Skeletal muscle satellite cell (primary cell): ENCODE measurements around the gene GPR149.

Experiments used
- H3K27me3 ChIP-seq: 2 replicates; pipeline ENCODE4 v1.7.0; 2013; ENCODE audit warnings: low read length; ENCODE audit not compliant: control insufficient read depth, insufficient read depth
- H3K36me3 ChIP-seq: 2 replicates; pipeline ENCODE4 v1.7.0; 2013; ENCODE audit warnings: mild to moderate bottlenecking, control low read depth, low read length; ENCODE audit not compliant: insufficient read depth
- H3K4me1 ChIP-seq: 2 replicates; pipeline ENCODE4 v1.7.0; 2013; ENCODE audit warnings: low read length; ENCODE audit not compliant: control insufficient read depth, insufficient read depth
- H3K4me2 ChIP-seq: 2 replicates; pipeline ENCODE4 v1.7.0; 2013; ENCODE audit warnings: mild to moderate bottlenecking, low read length
- H3K4me3 ChIP-seq: 2 replicates; pipeline ENCODE4 v1.7.0; 2013; ENCODE audit warnings: low read length
- H3K9ac ChIP-seq: 2 replicates; pipeline ENCODE4 v1.7.0; 2013; ENCODE audit warnings: mild to moderate bottlenecking, low read depth, low read length, moderate library complexity
- H3K9me3 ChIP-seq: replicated peaks from 2 replicates; pipeline ENCODE4 v1.7.0; 2013; ENCODE audit warnings: mild to moderate bottlenecking, control low read depth, low read length

GPR149 gene

DNA sequence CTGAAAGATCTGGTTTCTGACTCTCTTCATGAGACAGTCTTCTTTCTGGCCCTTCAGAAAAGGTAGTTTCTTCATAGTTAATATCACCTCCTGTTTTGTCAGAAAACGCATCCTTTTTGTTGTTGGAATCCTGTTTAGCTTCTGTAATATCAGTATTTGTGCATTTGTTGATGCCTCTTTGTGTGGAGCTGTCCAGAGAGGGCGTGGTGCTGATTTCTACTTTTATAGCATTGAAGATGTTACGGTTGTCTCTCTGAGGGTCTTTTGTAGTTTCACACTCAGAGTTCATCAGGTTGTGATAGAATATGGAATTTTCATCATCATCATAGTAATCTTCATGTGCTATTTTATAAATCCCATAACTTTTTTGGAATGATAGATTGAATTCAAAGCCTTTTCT lies 8.9 kb downstream of the GPR149 start:
- Histone ChIP-seq H3K27me3 (no peaks in the 10 kb centered on the region), H3K4me3 (no peak overlapping the region), H3K9me3 (no peaks in the 10 kb centered on the region), H3K9ac (no peak overlapping the region), H3K36me3 (no peaks in the 10 kb centered on the region), H3K4me1 (no peaks in the 10 kb centered on the region), H3K4me2 (no peak overlapping the region)

DNA sequence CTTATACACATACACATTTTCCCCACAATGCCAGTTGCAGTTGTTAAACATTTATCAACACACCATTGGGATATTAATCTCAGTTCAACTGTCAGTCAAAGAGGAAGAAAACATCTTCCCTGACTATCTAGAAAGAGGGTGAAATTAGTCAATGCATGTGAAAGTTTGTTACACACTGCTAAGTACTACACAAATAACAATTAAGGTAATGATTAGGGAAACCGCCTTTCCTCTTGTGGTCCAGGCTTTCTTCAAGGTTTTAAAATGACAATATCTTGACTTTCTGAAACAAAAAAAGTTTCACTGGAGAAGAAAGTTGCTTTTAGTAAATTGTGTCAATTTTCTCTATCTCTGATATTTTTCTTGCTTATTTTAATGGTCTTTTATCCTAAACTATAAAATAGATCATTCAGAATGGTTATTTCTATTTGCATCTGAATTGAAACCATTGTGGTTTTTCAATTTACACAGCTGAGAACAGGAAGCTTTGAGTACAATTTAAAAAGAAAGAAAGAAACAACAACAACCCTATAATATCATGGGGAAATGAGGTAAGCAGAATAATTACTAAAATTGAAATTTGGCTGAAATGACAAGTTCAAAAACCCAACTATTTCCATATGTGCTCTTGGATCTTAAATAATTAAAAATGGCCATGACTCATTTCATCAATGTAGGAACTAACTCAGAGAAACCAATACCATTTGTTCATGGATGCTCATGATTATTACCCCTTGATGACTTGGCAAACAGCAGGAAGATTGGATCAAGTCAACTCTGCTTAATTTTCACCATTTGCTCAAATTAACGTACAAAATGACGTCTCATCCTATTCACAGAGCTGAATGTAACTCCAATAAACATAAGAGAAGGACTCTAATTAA lies 31.7 kb downstream of the GPR149 start:
- Histone ChIP-seq H3K4me3 (no peak overlapping the region), H3K4me2 (no peak overlapping the region), H3K9ac (no peak overlapping the region), H3K36me3 (no peaks in the 10 kb centered on the region), H3K27me3 (peaks cover 2% of the 10 kb centered on the region), H3K9me3 (no peaks in the 10 kb centered on the region), H3K4me1 (no peaks in the 10 kb centered on the region)

DNA sequence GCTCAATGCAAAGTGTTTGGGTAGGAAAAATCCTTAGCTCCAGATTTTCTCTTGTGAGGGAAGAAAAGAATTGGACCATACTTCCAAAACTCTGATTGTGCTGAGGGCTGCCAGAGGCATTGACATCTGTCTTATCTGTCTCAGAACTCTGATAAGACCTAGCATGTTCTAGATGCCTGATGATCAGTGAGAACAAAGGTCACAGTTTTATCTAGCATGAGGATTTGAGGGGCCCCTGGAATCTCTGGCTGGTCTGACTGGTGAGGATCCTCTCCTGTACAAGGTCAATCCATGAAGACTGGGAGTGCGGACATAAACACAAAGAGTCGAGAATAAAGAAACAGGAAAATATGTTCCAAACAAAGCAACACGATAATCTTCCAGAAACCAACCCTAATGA lies 40.1 kb downstream of the GPR149 start:
- H3K9ac ChIP-seq, result no peak overlapping the region
- H3K9me3 ChIP-seq, result no peaks in the 10 kb centered on the region
- H3K4me1 ChIP-seq, result no peaks in the 10 kb centered on the region
- H3K4me2 ChIP-seq, result no peak overlapping the region
- no peaks in the 10 kb centered on the region for H3K27me3 ChIP-seq
- no peak overlapping the region for H3K4me3 ChIP-seq
- no peaks in the 10 kb centered on the region for H3K36me3 ChIP-seq

DNA sequence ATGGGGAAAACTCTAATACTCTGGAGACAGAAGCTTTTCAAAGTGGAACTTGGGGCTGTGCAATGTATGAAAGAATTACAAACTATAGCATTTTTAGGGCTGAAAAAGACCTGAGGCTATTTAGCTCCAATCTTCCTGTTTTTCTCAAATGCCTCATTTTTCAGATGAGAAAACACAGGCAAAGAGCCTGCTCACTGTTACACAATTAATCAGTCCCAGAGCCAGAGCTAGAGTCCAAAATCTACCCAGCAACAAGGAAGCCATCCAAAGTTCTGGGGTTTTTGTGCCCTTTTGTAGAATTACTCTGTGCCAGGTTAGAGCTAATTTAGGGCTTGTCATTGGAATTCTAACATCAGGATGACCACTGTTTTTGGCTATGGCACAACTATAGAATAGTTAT lies 45.5 kb downstream of the GPR149 start:
- no peaks in the 10 kb centered on the region for H3K27me3 ChIP-seq
- H3K4me1 ChIP-seq, result no peaks in the 10 kb centered on the region
- H3K4me3 ChIP-seq, result no peak overlapping the region
- H3K4me2 ChIP-seq, result no peak overlapping the region
- no peaks in the 10 kb centered on the region for H3K9me3 ChIP-seq
- H3K36me3 ChIP-seq, result no peaks in the 10 kb centered on the region
- H3K9ac ChIP-seq, result no peak overlapping the region

DNA sequence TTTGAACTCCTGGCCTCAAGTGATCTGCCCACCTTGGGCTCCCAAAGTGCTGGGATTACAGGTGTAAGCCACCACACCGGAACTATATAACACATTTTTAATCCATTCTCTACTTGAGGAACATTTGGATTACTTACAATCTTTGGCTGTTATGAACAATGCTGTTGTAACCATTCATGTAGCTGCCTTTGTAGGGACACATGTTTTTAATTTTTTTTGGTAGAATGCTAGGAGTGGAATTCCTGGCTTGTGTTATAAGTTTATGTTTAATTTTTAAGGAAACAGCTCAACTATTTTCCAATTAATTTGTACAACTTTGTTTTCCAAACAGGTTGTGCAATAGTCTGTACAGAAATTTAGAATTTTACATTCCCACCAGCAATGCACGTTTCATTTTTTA lies 51.7 kb downstream of the GPR149 start:
- H3K9me3 ChIP-seq, result no peaks in the 10 kb centered on the region
- H3K36me3 ChIP-seq, result no peaks in the 10 kb centered on the region
- no peak overlapping the region for H3K9ac ChIP-seq
- H3K4me1 ChIP-seq, result no peaks in the 10 kb centered on the region
- H3K27me3 ChIP-seq, result no peaks in the 10 kb centered on the region
- H3K4me3 ChIP-seq, result no peak overlapping the region
- no peak overlapping the region for H3K4me2 ChIP-seq

DNA sequence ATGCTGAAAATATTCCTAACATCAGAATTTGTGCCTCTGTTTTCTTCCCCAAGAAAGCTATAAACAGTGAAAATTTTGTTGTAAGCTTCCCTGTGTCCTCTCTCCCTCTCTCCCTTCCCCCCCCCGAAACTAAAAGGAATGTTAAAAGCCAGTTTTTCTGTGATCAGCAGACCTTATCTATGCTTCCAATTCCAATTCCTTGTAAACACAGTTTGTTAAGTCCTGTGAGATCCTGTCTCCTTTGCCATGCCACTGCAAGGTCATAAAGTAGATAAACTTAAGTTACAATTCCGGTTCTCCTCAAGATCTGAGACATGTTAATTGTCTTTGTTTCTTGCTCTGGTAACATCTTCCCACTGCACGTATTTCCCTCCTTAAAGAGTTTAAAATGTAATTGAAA lies 62.8 kb downstream of the GPR149 start:
- Histone ChIP-seq H3K9me3 (no peaks in the 10 kb centered on the region), H3K27me3 (no peaks in the 10 kb centered on the region), H3K4me2 (no peak overlapping the region), H3K4me3 (no peak overlapping the region), H3K36me3 (no peaks in the 10 kb centered on the region), H3K9ac (no peak overlapping the region), H3K4me1 (no peaks in the 10 kb centered on the region)

DNA sequence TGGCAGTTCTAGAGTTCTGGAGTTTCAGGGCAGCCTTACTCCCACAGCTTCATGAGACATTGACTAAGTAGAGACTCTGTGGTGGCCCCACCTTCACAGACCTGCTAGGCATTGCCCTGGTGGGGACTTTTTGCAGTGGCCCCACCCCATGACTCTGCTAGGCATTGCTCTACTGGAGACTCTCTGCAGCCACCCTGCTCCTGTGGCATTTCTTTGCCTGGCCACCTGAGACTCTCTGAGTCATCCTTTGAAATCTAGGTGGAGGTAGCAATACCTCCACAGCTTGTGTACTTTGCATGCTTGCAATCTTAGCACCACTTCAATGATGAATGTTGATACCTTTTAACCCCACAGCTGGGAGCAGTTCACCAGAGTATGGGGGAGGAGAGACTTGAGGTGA lies 65.1 kb downstream of the GPR149 start:
- no peak overlapping the region for H3K4me2 ChIP-seq
- H3K9ac ChIP-seq, result no peak overlapping the region
- H3K4me3 ChIP-seq, result no peak overlapping the region
- H3K27me3 ChIP-seq, result no peaks in the 10 kb centered on the region
- H3K9me3 ChIP-seq, result no peaks in the 10 kb centered on the region
- no peaks in the 10 kb centered on the region for H3K36me3 ChIP-seq
- no peaks in the 10 kb centered on the region for H3K4me1 ChIP-seq

DNA sequence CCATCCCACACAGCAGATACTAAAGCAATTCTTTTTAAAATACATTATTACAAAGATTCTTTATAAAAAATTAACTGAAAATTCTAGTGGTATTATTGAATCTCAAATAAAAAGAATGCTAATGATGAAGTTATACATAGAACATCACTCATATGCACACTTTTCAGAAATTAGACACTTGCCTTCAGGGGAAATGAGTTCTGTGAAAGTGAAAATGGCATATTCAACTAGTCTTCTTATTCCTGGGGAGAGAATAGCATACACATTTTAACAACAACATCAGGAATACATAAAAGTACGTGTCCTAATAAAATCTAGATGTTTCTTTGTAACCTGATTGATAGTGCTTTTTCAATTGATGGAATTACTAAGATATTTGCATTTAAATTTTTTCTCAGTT lies 68.9 kb downstream of the GPR149 start:
- Histone ChIP-seq H3K9ac (no peak overlapping the region), H3K4me3 (no peak overlapping the region), H3K36me3 (no peaks in the 10 kb centered on the region), H3K27me3 (no peaks in the 10 kb centered on the region), H3K4me1 (no peaks in the 10 kb centered on the region), H3K4me2 (no peak overlapping the region), H3K9me3 (no peaks in the 10 kb centered on the region)

DNA sequence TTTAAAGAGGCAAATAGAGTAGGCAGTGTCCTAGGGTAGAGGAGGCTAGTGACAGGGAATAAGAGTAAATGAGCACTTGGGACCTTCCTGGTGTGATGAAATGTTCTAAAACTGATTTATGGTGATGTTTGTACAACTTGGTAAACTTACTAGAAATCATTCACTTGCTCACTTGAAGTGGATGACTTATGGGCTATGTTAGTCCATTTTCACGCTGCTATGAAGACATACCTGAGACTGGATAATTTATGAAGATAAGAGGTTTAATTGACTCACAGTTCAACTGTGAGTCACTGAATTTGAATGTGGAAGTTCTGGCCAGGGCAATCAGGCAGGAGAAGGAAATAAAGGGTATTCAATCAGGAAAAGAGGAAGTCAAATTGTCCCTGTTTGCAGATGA lies 74.0 kb downstream of the GPR149 start:
- Histone ChIP-seq H3K4me2 (no peak overlapping the region), H3K27me3 (no peaks in the 10 kb centered on the region), H3K4me3 (no peak overlapping the region), H3K9me3 (no peaks in the 10 kb centered on the region), H3K9ac (no peak overlapping the region), H3K36me3 (no peaks in the 10 kb centered on the region), H3K4me1 (no peaks in the 10 kb centered on the region)

DNA sequence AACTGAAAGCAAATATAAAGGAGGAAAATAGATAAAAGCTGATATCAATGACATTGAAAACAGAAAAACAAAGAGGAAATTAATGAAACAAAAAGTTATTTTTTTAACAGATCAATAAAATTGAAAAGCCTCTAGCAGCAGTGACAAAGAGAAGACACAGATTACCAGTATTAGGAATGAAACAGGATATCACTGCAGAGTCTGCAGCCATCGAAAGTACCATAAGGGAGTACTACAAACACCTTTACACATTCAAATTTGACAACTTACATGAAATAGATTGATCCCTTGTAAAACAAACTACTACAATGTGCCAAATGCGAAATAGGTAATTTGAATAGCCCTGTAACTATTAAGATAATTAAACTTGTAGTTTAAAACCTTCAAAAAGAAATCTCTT lies 80.8 kb downstream of the GPR149 start:
- Histone ChIP-seq H3K4me2 (no peak overlapping the region), H3K27me3 (no peaks in the 10 kb centered on the region), H3K9me3 (no peaks in the 10 kb centered on the region), H3K36me3 (no peaks in the 10 kb centered on the region), H3K4me1 (no peaks in the 10 kb centered on the region), H3K9ac (no peak overlapping the region), H3K4me3 (no peak overlapping the region)

DNA sequence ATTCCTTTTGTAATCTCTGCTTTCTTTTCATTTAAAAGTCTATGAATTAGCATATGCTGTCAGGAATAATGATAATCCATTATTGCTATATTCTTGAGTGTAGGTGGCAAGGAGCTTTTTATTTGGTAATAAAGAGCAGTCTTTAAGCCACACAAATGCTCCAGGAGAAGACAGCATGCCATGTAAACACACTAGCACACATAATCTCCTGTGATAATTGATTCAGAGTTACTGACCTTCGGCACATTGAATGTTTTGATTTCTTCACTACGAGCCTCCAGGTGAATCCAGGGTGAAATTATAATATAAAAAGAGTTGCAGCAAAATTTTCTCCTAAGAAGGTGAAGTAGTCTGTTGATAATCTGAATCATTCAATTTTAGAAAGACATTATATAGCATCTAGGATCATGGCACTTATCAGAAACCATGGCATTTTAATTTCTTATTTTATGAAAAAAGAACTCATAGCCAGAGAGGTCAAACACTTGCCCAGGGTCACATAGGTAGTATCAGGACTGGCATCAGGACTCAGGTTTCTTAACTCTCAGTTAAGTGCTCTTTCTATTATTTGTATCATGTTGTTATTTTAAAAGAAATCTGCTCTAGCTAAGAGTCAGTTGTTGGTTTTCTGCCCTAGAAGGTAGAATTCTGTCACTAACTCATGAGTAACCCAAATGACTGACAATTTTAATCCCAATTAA lies 84.4 kb downstream of the GPR149 start:
- H3K9ac ChIP-seq, result no peak overlapping the region
- H3K9me3 ChIP-seq, result no peaks in the 10 kb centered on the region

DNA sequence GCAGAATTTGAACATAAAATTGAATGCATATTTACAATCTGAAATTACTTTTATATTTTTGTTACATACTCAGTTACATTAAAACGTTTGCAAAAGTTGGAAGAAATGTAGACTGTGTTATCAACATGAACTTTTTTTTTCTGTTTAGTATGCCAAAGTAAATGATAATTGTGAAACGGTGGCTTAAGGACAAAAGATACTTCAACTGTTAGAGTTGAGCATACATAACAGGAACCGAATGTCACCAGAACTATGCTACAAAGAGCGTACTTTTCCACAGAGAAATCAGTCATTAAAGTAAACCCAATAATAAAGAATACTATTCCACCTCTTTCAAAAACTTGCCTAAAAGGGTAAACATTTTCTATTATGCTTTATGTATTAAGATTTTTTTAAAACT lies 91.4 kb downstream of the GPR149 start:
- H3K27me3 ChIP-seq, result no peaks in the 10 kb centered on the region
- no peaks in the 10 kb centered on the region for H3K9me3 ChIP-seq
- H3K9ac ChIP-seq, result no peak overlapping the region
- H3K4me3 ChIP-seq, result no peak overlapping the region
- H3K4me1 ChIP-seq, result peaks cover 3% of the 10 kb centered on the region
- no peaks in the 10 kb centered on the region for H3K36me3 ChIP-seq
- no peak overlapping the region for H3K4me2 ChIP-seq

More for the DNA sequence above, 84.4 kb downstream of the GPR149 start:
- Histone ChIP-seq H3K36me3 (no peaks in the 10 kb centered on the region), H3K4me3 (no peak overlapping the region), H3K27me3 (no peaks in the 10 kb centered on the region), H3K4me1 (no peaks in the 10 kb centered on the region), H3K4me2 (no peak overlapping the region)
